Measurements from ENCODE around the gene DHRS4L2.
"Not testable (repeated sequence)": the region's sequence is repeated elsewhere in the genome, so short reads cannot be mapped to it uniquely, and the experiment has no call there.

- TF ChIP-seq CTCF (IDR thresholded peaks at IDR 0.05; ENCODE audit: low read depth, low read length); POLR2A (IDR thresholded peaks at IDR 0.05; ENCODE audit: extremely low read depth, insufficient read length); MYC (IDR thresholded peaks at IDR 0.05; ENCODE audit: low read depth, low read length): not testable (repeated sequence)
Observed at GRCh38 chr14:23999640-24000039, 10.9 kb downstream of the DHRS4L2 start.

Measured in NB4 (cell line).